ENCODE results near the gene KRT39. TPM values are rescaled to one million over a fixed set of nuclear protein-coding genes. Genes with fewer than 3 reads are reported as not detected.

KRT39 gene
- total RNA-seq, 3 donors from 2014 or later = 0.52 TPM; not detected in 2

- DNase-seq = no peak
- Histone ChIP-seq H3K4me1 (ENCODE audit: low read depth) (no peaks in the 10 kb centered on the region), H3K4me3 (no peak overlapping the region), H3K36me3 (ENCODE audit: low read depth) (no peaks in the 10 kb centered on the region), H3K9me3 (no peaks in the 10 kb centered on the region)
- TF ChIP-seq, protein P1, sequence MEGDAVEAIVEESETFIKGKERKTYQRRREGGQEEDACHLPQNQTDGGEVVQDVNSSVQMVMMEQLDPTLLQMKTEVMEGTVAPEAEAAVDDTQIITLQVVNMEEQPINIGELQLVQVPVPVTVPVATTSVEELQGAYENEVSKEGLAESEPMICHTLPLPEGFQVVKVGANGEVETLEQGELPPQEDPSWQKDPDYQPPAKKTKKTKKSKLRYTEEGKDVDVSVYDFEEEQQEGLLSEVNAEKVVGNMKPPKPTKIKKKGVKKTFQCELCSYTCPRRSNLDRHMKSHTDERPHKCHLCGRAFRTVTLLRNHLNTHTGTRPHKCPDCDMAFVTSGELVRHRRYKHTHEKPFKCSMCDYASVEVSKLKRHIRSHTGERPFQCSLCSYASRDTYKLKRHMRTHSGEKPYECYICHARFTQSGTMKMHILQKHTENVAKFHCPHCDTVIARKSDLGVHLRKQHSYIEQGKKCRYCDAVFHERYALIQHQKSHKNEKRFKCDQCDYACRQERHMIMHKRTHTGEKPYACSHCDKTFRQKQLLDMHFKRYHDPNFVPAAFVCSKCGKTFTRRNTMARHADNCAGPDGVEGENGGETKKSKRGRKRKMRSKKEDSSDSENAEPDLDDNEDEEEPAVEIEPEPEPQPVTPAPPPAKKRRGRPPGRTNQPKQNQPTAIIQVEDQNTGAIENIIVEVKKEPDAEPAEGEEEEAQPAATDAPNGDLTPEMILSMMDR (IDR thresholded peaks at IDR 0.05) = no peak
- no peak for ATAC-seq
- intact Hi-C loops (cut with DNase I, micrococcal nuclease) = no loop called here
Measured at GRCh38 chr17:41010441-41010840, 43.7 kb upstream of the KRT39 start.

DNA sequence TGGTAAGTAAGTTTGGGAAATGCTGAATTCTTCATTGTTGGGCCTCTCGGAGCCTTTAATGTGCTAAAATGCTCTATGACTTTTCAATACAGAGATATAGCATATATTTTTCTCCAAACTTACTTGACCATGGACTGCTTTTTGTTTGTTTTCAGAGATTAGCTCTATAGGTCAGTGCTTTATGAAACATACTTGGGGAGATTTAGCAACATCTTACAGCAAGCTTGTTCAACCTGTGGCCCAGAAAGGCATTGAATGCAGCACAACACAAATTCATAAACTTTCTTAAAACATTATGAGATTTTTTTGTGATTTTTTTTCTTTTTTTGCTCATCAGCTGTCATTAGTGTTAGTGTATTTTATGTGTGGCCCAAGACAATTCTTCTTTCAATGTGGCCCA lies 43.2 kb upstream of the KRT39 start:
- intact Hi-C loops (cut with DNase I, micrococcal nuclease) = no loop called here
- no peaks in the 10 kb centered on the region for H3K9me3 ChIP-seq
- no peak for ATAC-seq
- H3K4me1 ChIP-seq (ENCODE audit: low read depth) = no peaks in the 10 kb centered on the region
- no peaks in the 10 kb centered on the region for H3K36me3 ChIP-seq (ENCODE audit: low read depth)
- no peak for DNase-seq
- no peak overlapping the region for H3K4me3 ChIP-seq
- TF ChIP-seq, protein P1 (IDR thresholded peaks at IDR 0.05) = no peak

DNA sequence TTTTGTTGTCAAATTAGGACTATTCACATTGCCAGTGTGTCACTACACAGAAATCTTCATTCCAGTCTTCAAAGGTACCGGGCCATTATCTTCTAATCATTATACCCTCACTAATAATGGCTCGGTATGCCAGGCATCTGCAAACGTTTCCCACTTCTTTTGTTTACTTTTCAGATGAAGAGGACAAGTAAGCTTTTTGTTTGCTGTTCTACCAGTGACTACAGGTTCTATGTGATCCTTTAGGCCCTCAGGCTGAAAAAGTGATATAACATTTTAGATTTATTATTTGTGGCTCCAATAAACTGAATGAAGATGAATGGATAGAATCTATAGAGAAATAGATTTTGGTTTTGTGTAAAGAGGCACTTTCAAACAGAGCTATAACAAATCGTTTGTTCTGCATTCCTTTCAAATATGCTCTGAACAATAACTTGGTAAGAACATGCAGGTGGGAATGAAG lies 42.6 kb upstream of the KRT39 start:
- no peaks in the 10 kb centered on the region for H3K9me3 ChIP-seq
- H3K4me3 ChIP-seq = no peak overlapping the region
- intact Hi-C loops (cut with DNase I, micrococcal nuclease) = no loop called here
- DNase-seq = no peak
- H3K4me1 ChIP-seq (ENCODE audit: low read depth) = no peaks in the 10 kb centered on the region
- no peak for ATAC-seq
- TF ChIP-seq, protein P1 (IDR thresholded peaks at IDR 0.05) = no peak
- no peaks in the 10 kb centered on the region for H3K36me3 ChIP-seq (ENCODE audit: low read depth)

GRCh38 chr17:41008811-41009210 lies 42.1 kb upstream of the KRT39 start, which contains the start of gene KRTAP3-1:
TSS of gene KRTAP3-1 (minus strand) at chr17:41009128. CDS start at chr17:41009074, 54 bp downstream.
- H3K36me3 ChIP-seq (ENCODE audit: low read depth) = no peaks in the 10 kb centered on the region
- DNase-seq (no peak), ATAC-seq (no peak)
- H3K4me1 ChIP-seq (ENCODE audit: low read depth) = no peaks in the 10 kb centered on the region
- TF ChIP-seq, protein P1 (IDR thresholded peaks at IDR 0.05) = no peak
- no peaks in the 10 kb centered on the region for H3K9me3 ChIP-seq
- intact Hi-C loops (cut with DNase I, micrococcal nuclease) = no loop called here
- no peak within 1 kb of the TSS for H3K4me3 ChIP-seq

DNA sequence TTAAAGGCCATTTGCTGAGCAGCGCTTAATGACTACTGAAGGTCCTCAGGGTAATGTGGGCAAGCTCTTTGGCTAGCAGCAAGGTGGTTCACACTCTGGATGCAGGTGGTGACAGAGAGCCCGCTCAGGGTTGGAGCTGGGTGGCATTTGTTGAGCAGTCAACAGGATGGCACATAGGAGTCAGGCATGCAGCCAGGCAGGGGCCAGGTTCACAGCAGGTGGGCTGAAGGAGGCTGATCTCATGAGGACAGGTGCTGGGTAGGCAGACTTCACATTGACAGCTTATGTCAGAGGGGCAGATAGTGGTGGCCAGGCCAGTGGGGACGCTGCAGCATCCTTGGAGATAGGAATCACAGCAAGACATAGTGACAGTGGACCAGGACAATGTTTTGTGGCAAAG lies 37.6 kb upstream of the KRT39 start:
- DNase-seq (no peak), ATAC-seq (no peak)
- Histone ChIP-seq H3K9me3 (no peaks in the 10 kb centered on the region), H3K36me3 (ENCODE audit: low read depth) (no peaks in the 10 kb centered on the region), H3K4me3 (no peak overlapping the region), H3K4me1 (ENCODE audit: low read depth) (no peaks in the 10 kb centered on the region)
- TF ChIP-seq, protein P1 (IDR thresholded peaks at IDR 0.05) = no peak
- intact Hi-C loops (cut with DNase I, micrococcal nuclease) = no loop called here

GRCh38 chr17:41003926-41004325 lies 37.2 kb upstream of the KRT39 start:
- no peaks in the 10 kb centered on the region for H3K9me3 ChIP-seq
- TF ChIP-seq, protein P1 (IDR thresholded peaks at IDR 0.05) = no peak
- no peaks in the 10 kb centered on the region for H3K36me3 ChIP-seq (ENCODE audit: low read depth)
- DNase-seq = no peak
- no peak for ATAC-seq
- no peak overlapping the region for H3K4me3 ChIP-seq
- intact Hi-C loops (cut with DNase I, micrococcal nuclease) = no loop called here
- H3K4me1 ChIP-seq (ENCODE audit: low read depth) = no peaks in the 10 kb centered on the region
